ENCODE data around the gene PPARA. TPM values are rescaled to one million over a fixed set of nuclear protein-coding genes. Genes with fewer than 3 reads are reported as not detected.
A peak's percentile ranks its signal among the peaks of the same experiment; 100 is the strongest.

Gene PPARA
- total RNA-seq, 1 experiment from 2014 or later: 14.5 TPM

DNA sequence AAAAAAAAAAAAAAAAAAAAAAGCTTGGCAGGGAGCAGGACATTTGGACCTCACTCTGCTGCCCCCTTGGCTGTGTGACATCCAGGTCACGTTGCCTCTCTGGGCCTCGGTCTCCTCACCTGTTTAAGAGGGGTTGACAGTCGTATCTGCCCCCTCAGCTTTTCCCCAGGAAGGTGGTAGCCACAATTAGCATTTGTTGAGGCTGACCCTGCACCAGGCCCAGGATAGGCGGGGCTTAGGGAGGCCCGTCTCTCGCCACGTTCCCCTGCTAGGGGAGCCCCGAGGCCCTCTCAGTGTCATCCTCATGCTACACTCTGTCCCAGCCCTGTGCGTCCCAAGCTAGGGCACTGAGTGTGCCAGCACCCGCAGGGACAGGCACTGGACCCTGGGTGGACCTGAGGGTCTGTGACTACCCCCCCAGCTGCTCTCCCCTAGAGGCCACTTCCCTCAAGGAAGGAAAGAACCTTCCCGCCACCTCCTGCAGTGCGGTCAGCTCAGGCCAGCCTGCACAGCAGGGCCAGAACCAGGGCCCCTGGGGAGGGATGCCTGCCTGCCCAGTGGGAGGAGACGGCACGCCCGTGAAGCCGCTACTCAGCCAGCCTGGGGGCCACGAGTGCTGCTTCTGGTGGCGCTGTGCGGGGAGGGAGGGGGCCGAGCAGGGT, 38.5 kb upstream of the PPARA start:
- no peak overlapping the region for H3K4me3 ChIP-seq (replicated peaks in 1 of 2; ENCODE audit: low read depth in 1 of 2, low read length in 2 of 2)
- no peaks in the 10 kb centered on the region for H3K9me3 ChIP-seq (ENCODE audit: control insufficient read depth in 1 of 2, insufficient read depth in 1 of 2, low read depth in 1 of 2, low read length in 2 of 2)
- ATAC-seq (no peak), DNase-seq (ENCODE audit: low read depth, low spot score) (no peak)
- H3K36me3 ChIP-seq (ENCODE audit: control insufficient read depth in 1 of 2, insufficient read depth in 2 of 2, low read length in 2 of 2): peaks cover 11 to 23% of the 10 kb centered on the region in 2 experiments; a peak in 3 of 4 replicates
- H3K9ac ChIP-seq (ENCODE audit: low read length): no peak overlapping the region
- TF ChIP-seq, protein P1, sequence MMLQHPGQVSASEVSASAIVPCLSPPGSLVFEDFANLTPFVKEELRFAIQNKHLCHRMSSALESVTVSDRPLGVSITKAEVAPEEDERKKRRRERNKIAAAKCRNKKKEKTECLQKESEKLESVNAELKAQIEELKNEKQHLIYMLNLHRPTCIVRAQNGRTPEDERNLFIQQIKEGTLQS (IDR thresholded peaks at IDR 0.05): no peak
- TF ChIP-seq EGR1 (IDR thresholded peaks at IDR 0.05; ENCODE audit: low read depth) (no peak), ELF1 (IDR thresholded peaks at IDR 0.05; ENCODE audit: borderline replicate concordance, low read depth) (no peak), EZH2phosphoT487 (IDR thresholded peaks at IDR 0.05; ENCODE audit: borderline replicate concordance) (no peak), EZH2 (IDR thresholded peaks at IDR 0.05) (no peak), ZFX (IDR thresholded peaks at IDR 0.05) (no peak)
- no TSS peak for BruUV-seq (replicated peaks)
- no peaks in the 10 kb centered on the region for H3K9me2 ChIP-seq (ENCODE audit: insufficient read depth)
- no peak overlapping the region for H2AFZ ChIP-seq (ENCODE audit: low read depth, low read length, poor library complexity, severe bottlenecking)
- intact Hi-C loops (cut with micrococcal nuclease): no loop called here
- H3K4me2 ChIP-seq (ENCODE audit: low read length): no peak overlapping the region
- peaks cover 12 to 63% of the 10 kb centered on the region in 2 experiments; a peak in 3 of 4 replicates for H3K4me1 ChIP-seq (ENCODE audit: control insufficient read depth in 1 of 2, insufficient read depth in 2 of 2, low read length in 2 of 2)
- CTCF ChIA-PET: interaction anchor here (0.8 to 1.7 kb wide), 2 partner anchors 99 to 105 kb away, joined by 3 to 4 read pairs; no protein-coding TSS in a partner anchor
- no peaks in the 10 kb centered on the region for H4K20me1 ChIP-seq (ENCODE audit: insufficient read depth)
- POLR2A ChIA-PET: no interaction called here
- H3K27me3 ChIP-seq (ENCODE audit: insufficient read depth, low read length): no peaks in the 10 kb centered on the region
- H3K27ac ChIP-seq (ENCODE audit: low read depth, low read length): peak overlapping the region; percentile 20; the same call in 1 of the 2 replicates
- RAD21 ChIA-PET (ENCODE audit: low non-redundant PET in 1 of 2, low total read pairs in 2 of 2, uncharacterized antibody in 2 of 2, unreplicated experiment in 2 of 2): no interaction called here
- H3K79me2 ChIP-seq (ENCODE audit: insufficient read depth, low read length): no peaks in the 10 kb centered on the region

DNA sequence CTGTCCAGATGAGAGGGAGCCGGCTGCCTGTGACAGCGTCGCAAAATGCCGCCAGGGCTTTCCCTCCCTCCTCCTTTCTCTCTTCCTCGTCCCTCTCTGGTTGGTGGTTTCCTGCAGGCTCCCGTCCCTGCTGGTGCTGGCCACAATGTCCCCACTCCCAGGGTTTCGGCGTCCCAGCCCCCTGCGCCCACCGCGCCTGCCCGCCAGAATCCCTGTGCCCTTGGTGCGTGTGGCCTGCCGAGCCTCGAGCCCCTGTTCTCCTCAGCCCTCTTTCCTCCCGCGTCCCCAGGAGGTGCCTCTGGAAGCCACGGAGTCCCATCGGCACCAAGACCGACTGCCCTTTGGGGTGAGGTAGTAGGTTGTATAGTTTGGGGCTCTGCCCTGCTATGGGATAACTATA, 37.9 kb upstream of the PPARA start:
- H3K4me1 ChIP-seq (ENCODE audit: control insufficient read depth in 1 of 2, insufficient read depth in 2 of 2, low read length in 2 of 2): peaks cover 12 to 59% of the 10 kb centered on the region in 2 experiments; a peak in 3 of 4 replicates
- H3K27ac ChIP-seq (ENCODE audit: low read depth, low read length): peak overlapping the region; percentile 28; the same call in 1 of the 2 replicates
- TF ChIP-seq ZFX (IDR thresholded peaks at IDR 0.05) (no peak), CBX3 (IDR thresholded peaks at IDR 0.05; ENCODE audit: low read depth) (no peak), SIN3A (IDR thresholded peaks at IDR 0.05; ENCODE audit: low read depth) (no peak), TCF7L2 (IDR thresholded peaks at IDR 0.05; ENCODE audit: borderline replicate concordance, extremely low read depth, insufficient read depth, insufficient read length) (no peak), ZNF274 (IDR thresholded peaks at IDR 0.05; ENCODE audit: low read depth, low read length) (no peak), SP1 (IDR thresholded peaks at IDR 0.05; ENCODE audit: low read depth) (no peak)
- TF ChIP-seq, protein P2, sequence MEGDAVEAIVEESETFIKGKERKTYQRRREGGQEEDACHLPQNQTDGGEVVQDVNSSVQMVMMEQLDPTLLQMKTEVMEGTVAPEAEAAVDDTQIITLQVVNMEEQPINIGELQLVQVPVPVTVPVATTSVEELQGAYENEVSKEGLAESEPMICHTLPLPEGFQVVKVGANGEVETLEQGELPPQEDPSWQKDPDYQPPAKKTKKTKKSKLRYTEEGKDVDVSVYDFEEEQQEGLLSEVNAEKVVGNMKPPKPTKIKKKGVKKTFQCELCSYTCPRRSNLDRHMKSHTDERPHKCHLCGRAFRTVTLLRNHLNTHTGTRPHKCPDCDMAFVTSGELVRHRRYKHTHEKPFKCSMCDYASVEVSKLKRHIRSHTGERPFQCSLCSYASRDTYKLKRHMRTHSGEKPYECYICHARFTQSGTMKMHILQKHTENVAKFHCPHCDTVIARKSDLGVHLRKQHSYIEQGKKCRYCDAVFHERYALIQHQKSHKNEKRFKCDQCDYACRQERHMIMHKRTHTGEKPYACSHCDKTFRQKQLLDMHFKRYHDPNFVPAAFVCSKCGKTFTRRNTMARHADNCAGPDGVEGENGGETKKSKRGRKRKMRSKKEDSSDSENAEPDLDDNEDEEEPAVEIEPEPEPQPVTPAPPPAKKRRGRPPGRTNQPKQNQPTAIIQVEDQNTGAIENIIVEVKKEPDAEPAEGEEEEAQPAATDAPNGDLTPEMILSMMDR (IDR thresholded peaks at IDR 0.05 in 2 of 3, conservative IDR thresholded peaks at IDR 0.05 in 1 of 3; ENCODE audit: borderline replicate concordance in 1 of 3, insufficient read depth in 1 of 3, low read depth in 2 of 3, low read length in 2 of 3): no peak
- TF ChIP-seq, protein P3, sequence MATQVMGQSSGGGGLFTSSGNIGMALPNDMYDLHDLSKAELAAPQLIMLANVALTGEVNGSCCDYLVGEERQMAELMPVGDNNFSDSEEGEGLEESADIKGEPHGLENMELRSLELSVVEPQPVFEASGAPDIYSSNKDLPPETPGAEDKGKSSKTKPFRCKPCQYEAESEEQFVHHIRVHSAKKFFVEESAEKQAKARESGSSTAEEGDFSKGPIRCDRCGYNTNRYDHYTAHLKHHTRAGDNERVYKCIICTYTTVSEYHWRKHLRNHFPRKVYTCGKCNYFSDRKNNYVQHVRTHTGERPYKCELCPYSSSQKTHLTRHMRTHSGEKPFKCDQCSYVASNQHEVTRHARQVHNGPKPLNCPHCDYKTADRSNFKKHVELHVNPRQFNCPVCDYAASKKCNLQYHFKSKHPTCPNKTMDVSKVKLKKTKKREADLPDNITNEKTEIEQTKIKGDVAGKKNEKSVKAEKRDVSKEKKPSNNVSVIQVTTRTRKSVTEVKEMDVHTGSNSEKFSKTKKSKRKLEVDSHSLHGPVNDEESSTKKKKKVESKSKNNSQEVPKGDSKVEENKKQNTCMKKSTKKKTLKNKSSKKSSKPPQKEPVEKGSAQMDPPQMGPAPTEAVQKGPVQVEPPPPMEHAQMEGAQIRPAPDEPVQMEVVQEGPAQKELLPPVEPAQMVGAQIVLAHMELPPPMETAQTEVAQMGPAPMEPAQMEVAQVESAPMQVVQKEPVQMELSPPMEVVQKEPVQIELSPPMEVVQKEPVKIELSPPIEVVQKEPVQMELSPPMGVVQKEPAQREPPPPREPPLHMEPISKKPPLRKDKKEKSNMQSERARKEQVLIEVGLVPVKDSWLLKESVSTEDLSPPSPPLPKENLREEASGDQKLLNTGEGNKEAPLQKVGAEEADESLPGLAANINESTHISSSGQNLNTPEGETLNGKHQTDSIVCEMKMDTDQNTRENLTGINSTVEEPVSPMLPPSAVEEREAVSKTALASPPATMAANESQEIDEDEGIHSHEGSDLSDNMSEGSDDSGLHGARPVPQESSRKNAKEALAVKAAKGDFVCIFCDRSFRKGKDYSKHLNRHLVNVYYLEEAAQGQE (IDR thresholded peaks at IDR 0.05; ENCODE audit: low read depth): no peak
- H3K9me2 ChIP-seq (ENCODE audit: insufficient read depth): no peaks in the 10 kb centered on the region
- ChIA-PET RAD21 (ENCODE audit: low non-redundant PET in 1 of 2, low total read pairs in 2 of 2, uncharacterized antibody in 2 of 2, unreplicated experiment in 2 of 2) (no interaction called here), CTCF (interaction anchor here (10.7 kb wide), 1 partner anchor 106 kb away, joined by 151 read pairs; no protein-coding TSS in a partner anchor), POLR2A (no interaction called here)
- H3K4me3 ChIP-seq (replicated peaks in 1 of 2; ENCODE audit: low read depth in 1 of 2, low read length in 2 of 2): no peak overlapping the region
- no peak overlapping the region for H3K9ac ChIP-seq (ENCODE audit: low read length)
- H3K36me3 ChIP-seq (ENCODE audit: control insufficient read depth in 1 of 2, insufficient read depth in 2 of 2, low read length in 2 of 2): peaks cover 7 to 23% of the 10 kb centered on the region in 2 experiments; a peak in 3 of 4 replicates
- no peaks in the 10 kb centered on the region for H3K27me3 ChIP-seq (ENCODE audit: insufficient read depth, low read length)
- no peak overlapping the region for H3K4me2 ChIP-seq (ENCODE audit: low read length)
- no peaks in the 10 kb centered on the region for H4K20me1 ChIP-seq (ENCODE audit: insufficient read depth)
- DNase-seq (ENCODE audit: low read depth, low spot score) (no peak), ATAC-seq (no peak)
- no TSS peak for BruUV-seq (replicated peaks)
- H3K79me2 ChIP-seq (ENCODE audit: insufficient read depth, low read length): no peaks in the 10 kb centered on the region
- no peaks in the 10 kb centered on the region for H3K9me3 ChIP-seq (ENCODE audit: control insufficient read depth in 1 of 2, insufficient read depth in 1 of 2, low read depth in 1 of 2, low read length in 2 of 2)
- intact Hi-C loops (cut with micrococcal nuclease): no loop called here
- H2AFZ ChIP-seq (ENCODE audit: low read depth, low read length, poor library complexity, severe bottlenecking): no peak overlapping the region
